ENCODE data around the gene WDR55. TPM values are rescaled to one million over a fixed set of nuclear protein-coding genes. Genes with fewer than 3 reads are reported as not detected.
"Not testable (repeated sequence)": the region's sequence is repeated elsewhere in the genome, so short reads cannot be mapped to it uniquely, and the experiment has no call there.

The WDR55 gene
- total RNA-seq, 1 donor from 2014 or later, result 20.5 TPM

DNA sequence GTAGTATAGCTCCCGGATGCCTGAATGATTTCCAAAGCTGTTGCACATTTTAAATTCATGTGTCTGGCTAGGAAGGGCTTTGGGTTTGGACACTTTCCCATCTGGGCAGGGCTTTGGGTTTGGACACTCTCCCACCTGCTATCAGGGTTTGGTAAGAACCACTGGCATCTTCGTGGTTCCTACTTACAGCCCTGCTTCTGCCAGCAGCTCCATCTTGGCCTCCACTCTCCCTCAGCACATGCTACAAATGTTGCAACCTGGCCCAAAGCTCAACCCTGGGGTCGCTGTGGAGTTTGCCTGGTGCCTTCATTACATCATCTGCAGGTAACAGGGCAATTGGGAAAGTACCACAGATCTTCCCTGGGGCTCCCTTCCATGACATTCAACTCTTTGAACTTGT, 22.0 kb upstream of the WDR55 start:
- DNase-seq (ENCODE audit: low read depth), result peak; percentile 93

DNA sequence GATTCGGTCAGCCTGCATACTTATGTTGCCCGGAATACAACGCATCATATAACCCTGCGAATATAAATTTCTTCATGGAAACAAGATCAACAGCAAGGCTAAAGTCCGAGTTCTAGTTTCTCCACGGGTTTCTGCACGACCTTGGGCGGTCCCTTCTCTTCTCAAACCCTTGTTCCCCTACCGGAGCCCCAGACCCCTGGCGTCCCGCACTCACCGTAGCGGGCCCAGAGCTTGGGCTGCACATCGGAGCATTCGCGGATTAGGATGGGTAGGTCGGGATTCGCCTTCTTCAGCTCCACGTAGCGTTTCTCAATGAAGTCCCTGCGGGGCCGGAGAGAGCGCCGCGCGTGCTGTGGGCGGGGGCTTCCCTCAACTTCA, 17.7 kb upstream of the WDR55 start:
- DNase-seq (ENCODE audit: low read depth), result no peak

DNA sequence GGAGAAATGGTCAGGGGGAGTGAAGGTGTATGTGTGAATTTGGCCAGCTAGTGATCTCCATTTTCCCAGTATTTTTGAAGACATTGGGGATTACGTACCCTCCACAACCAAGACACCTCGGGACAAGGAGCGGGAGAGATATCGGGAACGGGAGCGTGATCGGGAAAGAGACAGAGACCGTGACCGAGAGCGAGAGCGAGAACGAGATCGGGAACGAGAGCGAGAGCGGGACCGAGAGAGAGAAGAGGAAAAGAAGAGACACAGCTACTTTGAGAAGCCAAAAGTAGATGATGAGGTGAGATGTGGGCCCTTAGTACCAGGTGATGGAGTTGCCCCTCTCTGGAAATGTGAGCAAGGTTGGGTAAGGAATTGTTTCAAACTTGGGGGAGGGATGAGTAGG, 5.8 kb upstream of the WDR55 start:
- DNase-seq (ENCODE audit: low read depth), result no peak

DNA sequence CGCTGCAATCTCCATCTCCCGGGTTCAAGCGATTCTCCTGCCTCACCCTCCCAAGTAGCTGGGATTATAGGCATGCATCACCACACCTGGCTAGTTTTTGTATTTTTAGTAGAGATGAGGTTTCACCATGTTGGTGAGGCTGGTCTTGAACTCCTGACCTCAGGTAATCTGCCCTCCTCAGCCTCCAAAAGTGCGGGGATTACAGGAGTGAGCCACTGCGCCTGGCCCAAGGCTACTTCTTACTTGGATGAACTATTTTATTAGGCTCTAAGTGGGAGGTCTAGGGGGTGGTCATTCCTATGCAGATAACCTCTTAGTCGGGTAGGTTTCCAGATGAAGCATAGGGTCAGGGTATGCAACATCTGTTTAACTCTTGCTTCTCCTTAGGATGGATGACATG, 4.3 kb upstream of the WDR55 start:
- DNase-seq (ENCODE audit: low read depth), result not testable (repeated sequence)

DNA sequence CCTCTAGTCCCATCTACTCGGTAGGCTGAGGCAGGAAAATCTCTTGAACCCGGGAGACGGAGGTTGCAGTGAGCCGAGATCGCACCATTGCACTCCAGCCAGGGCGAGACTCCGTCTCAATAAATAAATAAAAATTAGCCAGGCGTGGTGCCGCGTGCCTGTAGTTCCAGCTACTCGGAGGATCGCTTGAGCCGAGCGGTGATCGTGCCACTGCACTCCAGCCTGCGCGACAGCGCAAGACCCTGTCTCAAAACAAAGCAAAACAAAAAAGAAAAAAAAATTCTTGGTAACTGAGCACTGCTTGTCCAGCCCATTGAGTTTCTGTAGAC, 710 bp upstream of the WDR55 start:
- DNase-seq (ENCODE audit: low read depth), result no peak

DNA sequence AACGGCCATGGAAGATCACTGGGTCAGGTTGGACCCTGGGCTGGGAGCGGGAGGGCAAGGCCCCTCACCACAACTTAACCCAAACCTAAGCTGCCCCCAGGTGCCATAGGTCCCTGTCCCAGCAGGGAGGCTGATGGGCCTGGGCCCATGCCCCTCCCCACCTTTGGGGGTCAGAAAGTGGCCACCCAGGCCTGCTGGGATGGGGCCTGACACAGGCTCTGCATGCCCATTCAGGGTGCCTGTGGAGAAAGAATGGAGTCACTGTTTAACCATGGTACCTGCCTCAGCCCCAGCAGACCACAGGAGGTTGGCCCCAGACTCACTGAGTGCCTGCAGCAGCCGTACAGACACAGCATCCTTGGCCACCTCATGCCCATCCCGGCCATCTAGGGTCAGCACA, 6.3 kb downstream of the WDR55 start:
- not testable (repeated sequence) for DNase-seq (ENCODE audit: low read depth)

DNA sequence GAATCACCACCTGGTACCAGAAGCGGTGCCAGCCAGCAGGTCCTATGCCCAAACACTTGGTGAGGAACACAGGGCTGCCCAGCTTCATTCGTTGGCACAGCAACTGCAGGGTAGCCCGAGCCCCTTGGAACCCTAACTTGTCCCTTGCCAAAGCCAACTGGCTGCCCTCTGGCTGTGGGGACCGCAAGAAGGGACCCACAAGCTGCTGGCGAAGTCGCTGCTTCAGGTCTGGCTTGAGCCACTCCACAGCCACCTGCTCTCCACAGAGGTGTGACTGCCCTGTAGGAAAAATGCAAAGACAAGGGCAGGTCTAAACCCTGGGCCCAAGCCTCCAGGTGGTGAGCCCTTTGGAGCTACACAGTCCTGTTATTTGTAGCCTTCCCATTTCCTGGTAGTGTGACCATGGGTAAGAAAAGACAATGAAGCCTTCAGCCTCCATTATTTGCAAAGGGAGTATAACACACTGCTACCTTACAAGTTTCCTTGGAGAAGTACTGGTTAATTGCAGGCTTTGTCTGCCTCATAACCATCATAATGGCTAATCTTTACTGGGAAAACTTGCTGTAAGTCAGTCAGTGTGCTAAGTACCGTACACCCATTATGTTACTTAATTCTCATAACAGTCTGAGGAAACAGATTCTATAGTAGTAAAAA, 6.9 kb downstream of the WDR55 start:
- DNase-seq (ENCODE audit: low read depth), result no peak

DNA sequence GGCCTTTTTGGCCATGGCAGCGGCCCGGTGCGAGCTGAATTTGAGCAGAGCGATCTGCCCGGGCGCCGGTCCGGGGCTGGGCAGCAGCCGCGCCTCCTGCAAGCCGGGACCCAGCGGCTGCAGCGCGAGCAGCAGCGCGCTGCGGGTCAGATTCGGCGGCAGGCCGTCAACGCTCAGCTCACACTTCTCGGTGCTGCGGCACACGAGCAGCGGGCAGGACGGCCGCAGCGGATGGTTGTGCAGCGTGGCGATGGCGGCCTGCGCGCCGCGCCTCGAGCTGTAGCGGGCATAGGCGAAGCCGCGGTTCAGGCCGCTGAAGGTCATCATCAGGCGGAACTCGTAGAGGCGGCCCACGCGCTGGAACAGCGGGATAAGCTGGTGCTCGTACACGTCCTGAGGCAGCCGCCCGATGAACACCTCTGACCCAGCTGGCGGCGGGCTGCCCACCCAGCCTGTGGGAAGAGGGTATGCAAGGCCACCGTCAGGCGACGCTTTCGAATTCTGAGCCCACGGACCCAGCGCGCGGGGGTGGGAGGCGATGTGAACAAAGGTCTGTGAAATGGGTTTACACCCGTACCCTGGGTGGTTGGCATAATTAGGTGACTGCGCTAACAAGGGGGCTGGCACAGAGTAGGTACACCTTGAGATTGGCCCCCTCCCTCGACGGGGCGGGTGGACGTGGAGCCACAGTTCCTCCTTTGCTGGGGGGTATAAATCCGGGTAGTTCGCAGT, 7.9 kb downstream of the WDR55 start:
- DNase-seq (ENCODE audit: low read depth), result no peak

DNA sequence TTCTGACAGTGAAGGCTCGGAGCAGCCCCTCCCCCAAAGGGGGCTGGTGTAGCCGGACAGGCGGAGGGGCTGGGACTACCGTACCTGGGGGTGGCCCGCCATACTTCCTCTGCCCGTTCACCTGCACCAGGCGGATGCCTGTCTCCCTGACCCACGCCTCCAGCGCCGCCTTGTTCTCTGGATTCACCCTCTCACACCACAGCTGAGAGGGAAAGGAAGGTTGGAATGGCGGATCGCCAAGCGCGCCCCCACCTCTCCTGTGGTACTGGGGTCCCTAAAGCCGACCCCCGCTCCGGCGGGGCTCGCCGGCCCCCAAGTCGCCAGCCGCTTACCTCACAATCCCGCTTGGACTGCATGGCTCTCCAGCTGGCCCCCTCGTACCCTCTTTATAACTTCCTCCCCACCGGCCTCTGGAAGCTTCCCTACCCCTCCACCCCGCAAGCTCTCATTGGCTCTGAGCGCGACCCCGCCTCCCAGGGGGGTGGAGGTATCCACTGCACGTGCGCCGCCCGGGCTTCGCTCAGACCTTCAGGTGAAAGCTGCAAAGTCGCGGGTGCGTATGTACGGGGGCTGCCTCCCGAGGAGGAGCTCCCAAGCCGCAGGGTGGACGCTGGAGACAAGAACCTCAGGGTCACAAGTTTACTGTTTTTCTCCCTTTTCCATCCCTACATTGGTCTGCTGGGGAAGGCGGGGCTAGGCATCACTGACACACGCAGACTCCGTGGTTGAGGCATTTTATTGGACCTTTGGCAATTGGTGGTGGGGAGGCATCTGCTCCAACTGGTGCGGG, 8.7 kb downstream of the WDR55 start, which contains the start of gene DND1:
Gene DND1, minus strand, starts transcription at position 390 of the 790 bp plus-strand sequence. Its CDS starts 34 bp downstream, at position 356.
- no peak for DNase-seq (ENCODE audit: low read depth)

DNA sequence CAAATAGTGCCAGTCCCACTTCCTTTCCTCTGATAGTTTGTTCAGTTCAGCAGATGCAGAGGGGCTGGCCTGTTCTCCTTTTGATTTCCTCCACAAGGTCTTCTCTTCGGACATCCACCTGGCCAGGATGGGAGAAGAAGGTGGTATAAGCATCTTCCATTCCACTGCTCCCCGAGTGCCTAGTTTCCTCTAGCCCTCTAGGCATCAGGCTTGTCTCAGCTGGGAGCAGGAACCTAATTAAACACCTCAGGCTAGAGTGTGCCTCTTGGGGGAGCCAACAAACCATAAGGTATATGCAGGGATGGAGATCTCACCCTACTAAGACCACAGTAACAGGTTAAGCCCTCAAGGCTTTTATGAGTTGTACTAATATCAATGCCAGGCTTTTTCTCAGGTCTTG, 9.5 kb downstream of the WDR55 start:
- DNase-seq (ENCODE audit: low read depth), result no peak

DNA sequence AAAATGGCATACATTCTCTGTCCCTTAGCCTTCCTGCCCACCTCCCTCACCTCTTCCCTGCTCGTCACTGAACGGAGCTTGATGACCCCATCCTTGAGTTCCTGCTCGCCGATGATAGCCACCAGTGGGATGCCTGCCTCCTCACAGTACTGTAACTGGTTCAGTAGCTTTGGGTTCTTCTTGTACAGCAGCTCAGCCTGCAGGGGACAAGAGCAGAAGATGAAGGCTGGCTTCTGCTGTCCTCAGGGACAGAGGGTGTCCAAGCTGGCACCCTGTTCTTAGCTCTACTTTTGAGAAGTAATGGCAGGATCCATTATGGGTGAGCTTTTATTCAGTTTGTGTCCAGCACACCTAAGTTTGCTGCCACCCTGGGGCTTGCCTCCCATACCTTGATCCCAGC, 9.9 kb downstream of the WDR55 start:
- DNase-seq (ENCODE audit: low read depth), result no peak

DNA sequence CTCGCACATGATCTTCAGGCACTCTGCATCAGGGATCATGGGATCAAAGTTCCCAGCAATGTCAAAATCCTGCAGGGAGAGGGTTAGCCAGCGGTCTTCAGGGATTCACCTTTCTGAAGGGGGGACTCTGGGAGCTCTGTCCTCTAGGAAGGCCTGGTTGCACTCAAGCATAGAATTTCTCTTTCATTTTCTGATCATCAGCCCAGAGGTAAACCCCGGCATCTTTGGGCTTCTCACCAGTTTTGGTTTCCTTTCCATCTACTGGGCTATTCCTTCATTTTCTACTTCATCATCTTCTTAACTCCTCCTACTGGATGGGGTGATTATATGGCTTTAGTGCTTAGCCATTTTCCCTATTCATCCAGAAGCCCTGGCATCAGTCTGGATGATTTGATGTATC, 13.2 kb downstream of the WDR55 start:
- no peak for DNase-seq (ENCODE audit: low read depth)

DNA sequence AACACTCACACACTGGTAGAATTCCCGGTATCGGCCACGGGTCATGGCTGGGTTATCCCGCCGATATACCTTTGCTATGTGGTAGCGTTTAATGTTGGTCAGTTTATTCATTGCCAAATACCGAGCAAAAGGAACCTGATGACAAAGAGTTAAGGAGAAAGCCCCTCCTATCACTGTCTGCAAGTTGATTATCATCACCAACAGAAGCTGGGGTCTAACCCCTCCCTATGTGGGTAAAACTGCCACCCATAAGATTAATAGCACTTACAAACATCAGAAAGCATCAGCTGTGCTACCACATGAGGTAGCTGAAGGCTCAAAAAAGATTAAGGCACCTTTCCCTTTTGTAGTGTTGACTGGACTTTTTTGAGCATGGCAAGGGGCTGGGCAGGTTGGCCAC, 14.3 kb downstream of the WDR55 start:
- DNase-seq (ENCODE audit: low read depth), result no peak

DNA sequence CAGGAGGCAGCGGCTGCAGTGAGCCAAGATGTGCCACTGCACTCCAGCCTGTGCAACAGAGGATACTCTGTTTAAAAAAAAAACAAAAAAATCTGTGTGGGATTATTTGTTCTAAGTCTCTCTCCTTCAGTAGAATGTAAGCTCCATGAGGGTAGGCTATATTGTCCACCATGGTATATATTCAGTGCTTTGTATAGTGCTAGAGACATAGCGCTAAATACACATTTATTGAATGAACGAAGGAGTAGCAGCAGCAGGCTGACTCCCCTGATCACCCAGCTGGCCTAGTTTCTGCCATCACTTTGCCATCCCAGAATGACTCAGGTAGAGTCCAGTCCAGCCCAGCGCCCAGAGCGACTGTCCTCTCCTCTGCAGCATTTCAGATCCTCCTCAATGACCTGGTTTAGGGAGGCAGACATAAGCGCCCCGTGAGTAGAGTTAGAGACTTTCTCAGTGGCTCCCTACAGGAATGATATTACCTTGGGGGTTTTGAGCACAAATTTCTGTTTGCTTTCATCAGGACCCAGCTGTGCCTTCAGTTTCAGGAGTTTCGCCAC, 25.8 kb downstream of the WDR55 start:
- DNase-seq (ENCODE audit: low read depth), result peak; percentile 5

DNA sequence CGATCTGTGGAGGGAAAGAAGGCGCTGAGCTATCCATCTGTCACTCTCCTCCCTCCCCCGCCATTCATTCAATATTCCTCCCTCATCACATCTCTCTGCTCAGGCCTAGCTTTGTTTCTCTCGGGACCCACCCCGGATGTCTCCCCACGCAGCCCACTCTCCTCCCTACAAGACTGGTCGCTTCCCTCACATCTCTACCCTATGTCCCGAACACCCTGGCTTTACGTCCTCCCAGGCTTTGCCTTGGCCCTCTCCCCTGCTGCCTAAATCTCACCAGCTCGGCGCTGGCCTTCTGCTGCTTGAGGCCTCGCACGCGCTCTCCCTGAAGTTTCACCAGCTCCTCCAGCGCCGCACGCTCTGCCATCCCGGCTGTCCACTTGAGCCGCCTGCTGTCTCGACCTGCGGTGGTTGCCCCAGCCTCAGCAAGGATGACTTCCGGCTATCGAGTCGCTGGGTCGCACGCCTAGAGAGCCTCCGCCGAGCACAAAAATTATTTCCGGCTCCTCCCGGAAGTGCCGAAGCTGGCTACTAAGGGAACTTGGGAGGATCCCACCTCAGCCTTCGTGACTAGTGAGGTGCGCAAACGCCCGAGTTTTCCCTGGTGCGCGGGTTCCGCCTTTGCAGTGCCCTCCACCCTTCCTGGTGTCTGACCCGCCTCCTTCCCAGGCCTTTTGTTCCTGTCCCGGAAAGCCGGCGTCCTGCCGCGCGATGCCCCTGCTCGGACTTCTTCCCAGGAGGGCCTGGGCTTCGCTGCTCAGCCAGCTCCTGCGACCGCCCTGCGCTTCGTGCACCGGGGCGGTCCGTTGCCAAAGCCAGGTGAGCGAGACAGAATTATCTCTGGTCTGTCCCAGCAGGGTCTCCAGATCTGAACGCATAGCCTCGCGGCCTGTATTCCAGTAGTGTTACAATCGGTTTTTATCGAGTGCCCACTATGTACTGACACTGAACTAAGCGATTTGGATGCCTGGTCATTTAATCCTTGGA, 26.5 kb downstream of the WDR55 start, which contains the start of the genes HARS1 and HARS2:
Gene HARS1, minus strand, starts transcription at position 430 of the 984 bp plus-strand sequence. Its CDS starts 66 bp downstream, at position 364.
Gene HARS2, plus strand, starts transcription at position 515 of the 984 bp plus-strand sequence. Its CDS starts 194 bp downstream, at position 709.
- peak; percentile 96 for DNase-seq (ENCODE audit: low read depth)

DNA sequence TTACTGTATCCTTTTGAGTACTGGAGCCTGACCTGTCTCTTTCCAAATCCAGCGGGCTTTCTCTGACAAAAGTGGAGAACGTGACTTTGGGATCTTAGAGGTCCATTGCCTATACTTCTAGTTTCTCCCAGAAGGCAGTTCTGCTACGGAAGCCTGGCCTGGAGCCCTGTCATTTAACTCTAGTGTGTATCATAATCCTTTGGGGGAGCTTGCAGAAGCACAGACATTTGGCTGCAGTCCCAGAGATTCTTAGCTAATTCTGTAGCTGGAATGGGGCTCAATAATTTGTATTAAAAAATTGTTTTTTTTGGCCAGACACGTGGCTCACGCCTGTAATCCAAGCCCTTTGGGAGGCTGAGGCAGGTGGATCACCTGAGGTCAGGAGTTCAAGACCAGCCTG, 29.6 kb downstream of the WDR55 start:
- no peak for DNase-seq (ENCODE audit: low read depth)

DNA sequence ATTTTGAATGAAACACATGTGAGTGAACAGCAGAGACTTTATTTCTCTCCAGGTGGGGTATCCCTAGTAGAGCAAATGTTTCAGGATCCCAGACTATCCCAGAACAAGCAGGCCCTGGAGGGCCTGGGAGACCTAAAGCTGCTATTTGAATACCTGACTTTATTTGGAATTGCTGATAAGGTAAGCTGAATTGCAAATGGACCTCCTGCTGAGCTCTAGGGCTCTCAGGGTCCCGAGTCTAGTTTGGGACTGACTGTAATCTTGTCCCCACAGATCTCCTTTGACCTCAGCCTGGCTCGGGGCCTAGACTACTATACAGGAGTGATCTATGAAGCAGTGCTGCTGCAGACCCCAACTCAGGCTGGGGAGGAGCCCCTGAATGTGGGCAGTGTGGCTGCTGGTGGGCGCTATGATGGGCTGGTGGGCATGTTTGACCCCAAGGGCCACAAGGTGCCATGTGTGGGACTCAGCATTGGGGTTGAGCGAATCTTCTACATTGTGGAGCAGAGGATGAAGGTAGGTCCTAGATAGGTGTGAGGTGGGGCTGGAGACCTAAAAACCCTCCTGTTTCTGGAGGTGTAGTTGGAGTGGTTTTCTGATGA, 32.3 kb downstream of the WDR55 start:
- DNase-seq (ENCODE audit: low read depth), result no peak

DNA sequence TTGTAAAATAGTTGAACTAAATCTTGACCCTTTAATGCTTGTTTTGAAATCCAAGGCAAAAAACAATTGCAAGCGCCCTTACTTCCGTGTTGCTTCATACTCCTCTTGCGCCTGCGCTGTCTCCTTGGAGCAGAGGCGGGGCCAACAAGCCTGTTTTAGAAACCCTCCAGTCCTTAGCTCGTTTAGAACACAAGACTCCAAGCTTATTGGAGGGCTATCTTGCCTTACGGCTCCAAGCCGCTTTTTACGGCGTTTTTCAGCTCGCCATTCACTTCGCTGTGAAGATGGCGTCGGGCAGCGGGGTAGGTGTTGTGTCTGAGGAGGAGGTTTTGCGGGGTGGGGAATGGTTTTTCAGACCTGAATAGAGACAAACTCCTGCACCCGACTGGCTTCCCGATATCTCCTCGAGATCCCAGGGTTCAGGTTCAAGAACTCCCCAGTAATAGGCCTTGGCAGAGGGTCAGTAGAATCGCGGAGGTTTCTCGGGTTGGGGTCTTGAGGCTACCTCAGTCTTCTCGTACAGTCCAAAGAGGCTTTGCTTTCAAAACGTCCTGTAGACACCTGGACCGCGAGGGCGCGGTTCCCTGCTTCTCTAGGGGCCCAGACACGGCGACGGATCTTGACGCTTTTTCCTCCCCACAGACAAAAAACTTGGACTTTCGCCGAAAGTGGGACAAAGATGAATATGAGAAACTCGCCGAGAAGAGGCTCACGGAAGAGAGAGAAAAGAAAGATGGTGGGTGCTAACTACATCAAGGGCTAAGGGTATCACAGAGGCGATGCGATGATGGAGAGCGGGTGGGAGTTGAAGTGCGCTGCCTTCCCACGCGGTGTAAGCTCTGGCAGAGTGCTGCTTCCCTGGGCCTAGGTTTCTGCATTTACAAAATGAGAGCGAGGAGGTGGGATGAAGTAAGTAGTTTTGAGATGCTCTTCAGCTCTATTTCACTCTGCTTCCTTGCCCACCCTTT, 35.8 kb downstream of the WDR55 start, which contains the start of gene ZMAT2:
Gene ZMAT2, plus strand, starts transcription at position 271 of the 968 bp plus-strand sequence. Its CDS starts 14 bp downstream, at position 285.
- DNase-seq (ENCODE audit: low read depth), result peak; percentile 99

DNA sequence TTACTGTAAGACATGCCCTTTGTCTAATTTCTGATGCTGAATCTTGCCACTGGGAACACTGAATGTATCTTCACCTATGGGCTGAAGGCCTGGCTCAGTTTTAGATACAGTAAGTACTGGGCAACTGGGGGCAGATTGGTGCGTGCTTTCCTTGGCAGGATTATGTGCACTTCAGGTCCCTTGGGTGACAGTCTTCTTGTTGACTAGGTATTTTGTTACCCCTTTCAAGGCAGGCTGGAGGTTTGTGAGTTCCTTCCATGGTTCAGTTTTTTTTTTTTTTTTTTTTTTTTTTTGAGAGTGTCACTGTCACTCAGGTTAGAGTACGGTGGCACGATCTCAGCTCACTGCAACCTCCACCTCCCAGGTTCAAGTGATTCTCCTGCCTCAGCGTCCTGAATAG, 43.1 kb downstream of the WDR55 start:
- DNase-seq (ENCODE audit: low read depth), result no peak

All from myocyte (in vitro differentiated cells).